HG03159 (cell line): Measurements from ENCODE around the gene SLAMF9.
"Not testable (repeated sequence)": the region's sequence is repeated elsewhere in the genome, so short reads cannot be mapped to it uniquely, and the experiment has no call there.

ENCODE experiments used
- ATAC-seq: cut with Tn5 transposase; IDR thresholded peaks from one replicate; pipeline ENCODE4 v1.9.1; 2021; ENCODE audit warnings: mild to moderate bottlenecking, moderate library complexity; ENCODE audit not compliant: unreplicated experiment

The SLAMF9 gene

DNA sequence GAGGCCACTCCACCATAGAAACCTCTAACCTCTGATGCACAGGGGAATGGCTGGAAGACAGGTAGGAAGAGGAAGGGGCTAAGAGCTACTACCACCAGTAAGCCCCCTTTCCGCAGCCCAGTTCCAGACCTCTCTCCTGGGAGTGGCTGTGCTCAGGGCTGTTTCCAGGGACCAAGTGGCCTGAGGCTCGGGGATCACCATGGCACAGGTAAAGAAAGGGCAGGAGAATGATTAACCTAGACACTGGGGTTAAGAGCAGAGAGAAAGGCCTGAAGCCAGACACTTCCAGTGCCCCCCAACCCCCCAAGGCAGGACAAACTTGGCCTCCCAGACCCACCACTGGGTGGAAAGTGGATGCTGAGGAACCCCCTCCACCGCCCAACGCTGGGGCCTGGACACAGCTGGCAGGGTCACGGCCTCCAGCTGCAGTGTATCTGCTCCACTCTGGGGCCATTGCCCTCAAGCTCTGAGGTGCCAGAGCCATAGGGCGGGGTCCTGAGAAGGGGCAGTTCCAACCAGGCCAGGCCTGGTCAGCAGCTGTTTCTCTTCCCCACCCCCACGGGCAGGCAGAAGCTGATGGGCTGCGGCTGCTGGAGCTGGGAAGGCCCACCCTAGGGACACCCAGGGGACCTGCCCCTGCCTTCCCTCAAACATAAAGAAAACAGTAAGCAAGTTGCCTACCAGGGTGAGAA lies 31.4 kb downstream of the SLAMF9 start:
- no peak for ATAC-seq

DNA sequence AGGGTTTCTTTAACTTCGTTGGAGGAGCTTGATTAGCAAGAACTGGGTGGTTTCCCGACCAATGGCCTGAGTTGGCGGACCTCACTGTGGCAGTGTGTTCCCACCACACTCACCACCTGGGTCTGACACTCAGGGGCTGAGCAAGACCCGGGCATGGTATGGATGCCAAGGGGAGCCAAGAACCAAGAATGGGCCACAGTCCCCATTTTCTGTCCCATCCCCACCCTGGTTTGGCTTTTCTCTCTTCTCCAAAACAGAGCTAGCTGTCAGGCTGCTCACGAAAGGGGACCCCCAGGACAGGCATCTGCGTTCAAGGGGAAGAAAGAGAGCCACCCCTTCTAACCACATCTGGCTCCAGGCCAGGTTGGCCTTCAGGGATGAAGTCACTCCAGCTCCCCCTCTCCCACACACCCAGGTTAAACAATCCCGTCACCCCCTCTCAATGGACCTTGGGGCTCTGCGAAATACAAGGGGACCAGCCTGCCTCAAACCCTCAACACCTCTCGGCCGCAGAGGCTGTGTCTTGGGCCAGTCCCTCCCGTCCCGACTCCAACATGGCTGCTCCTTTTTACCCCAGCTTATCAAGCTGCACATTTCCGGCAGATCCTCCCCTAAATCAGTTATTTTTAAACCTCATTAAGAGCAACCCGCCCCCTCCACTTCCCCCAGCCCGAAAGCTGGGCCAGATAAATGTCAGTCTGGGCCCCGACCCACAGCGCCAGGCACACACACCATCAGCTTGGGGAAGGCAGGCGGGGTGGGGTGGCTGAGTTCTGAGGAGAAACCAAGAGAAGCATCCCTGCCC lies 32.1 kb downstream of the SLAMF9 start:
- no peak for ATAC-seq

DNA sequence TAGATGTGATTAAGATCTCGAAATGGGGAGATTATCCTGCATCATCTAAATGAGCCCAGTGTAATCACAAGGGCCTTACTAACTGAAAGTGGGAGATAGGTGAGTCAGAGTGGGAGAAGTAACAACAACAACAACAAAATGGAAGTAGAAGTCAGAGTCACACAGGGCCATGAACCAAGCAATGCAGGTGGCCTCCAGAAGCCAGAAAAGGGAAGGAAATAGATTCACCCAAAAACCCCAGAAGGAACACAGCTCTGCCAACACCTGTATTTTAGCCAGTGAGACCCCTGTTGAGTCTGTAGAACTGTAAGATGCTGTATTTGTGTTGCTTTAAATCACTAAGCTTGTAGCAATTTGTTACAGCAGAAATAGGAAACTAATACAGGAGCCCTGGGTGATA lies 32.8 kb downstream of the SLAMF9 start:
- ATAC-seq = peak; percentile 22

DNA sequence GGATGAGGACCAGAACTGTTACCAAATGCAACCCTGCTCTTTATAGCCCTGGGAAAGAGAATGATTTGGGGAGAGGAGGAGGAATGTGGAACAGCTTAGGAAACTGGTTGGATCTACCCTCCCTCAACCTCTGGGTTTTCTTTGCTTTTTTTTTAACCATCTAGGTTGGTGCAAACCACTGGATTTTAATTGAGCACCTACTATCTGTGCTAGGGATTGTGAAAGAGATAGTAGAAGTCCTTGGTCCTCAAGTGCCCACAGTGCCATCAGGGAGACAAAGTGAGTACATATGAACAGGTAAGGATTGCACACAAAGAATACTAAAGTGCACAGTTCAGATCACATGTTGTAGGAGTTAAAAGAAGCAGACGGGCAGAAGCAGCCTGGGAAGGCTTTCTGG lies 33.4 kb downstream of the SLAMF9 start:
- ATAC-seq = no peak

DNA sequence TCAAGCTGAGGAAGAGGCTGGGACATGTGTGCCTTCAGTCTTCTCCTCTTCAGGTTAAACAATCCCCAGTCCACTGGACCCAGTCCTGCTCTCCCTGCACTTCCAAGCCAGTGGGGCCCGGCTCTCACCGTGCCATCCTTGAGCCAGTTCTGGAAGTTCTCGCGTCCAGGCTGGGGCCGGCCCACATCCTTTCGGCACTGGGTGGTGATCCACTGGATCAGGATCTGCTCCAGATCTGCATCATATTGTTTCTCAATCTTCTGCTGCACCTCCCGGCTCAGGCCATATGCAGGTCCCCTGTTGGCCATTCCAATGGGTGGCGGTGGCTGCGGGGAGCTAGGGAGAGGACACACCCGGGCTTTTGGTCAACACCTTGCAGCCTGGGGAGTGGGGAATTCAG lies 33.8 kb downstream of the SLAMF9 start:
- ATAC-seq = no peak

DNA sequence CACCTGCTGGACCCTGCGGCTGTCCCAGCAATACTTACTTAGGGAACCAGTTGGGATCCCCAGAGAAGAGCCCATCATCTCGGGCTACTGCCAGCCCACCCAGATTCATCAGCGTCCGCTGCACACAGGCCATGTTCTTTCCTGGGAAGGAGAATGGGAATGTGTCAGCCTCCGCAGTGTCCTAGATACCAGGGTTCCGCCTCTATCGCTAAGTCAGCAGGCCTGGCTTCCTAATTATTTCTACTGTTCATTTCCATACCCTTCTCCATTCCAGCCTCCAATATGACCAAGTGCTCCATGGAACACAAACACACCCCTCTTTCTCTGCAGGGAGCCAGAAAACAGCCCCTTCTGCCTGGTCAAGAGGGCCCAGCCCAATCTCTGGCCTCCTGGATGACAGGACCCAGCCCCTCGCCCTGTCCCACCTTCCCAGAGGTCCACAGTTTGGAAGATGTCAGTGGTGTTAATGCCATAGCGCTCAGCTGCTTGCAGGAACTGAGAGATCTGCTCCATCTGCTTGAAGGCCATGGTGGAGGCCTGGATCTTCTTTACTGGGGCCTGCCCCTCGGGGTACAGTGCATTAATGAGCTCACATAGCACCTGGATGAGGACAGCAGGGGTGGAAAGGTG lies 34.7 kb downstream of the SLAMF9 start:
- no peak for ATAC-seq

DNA sequence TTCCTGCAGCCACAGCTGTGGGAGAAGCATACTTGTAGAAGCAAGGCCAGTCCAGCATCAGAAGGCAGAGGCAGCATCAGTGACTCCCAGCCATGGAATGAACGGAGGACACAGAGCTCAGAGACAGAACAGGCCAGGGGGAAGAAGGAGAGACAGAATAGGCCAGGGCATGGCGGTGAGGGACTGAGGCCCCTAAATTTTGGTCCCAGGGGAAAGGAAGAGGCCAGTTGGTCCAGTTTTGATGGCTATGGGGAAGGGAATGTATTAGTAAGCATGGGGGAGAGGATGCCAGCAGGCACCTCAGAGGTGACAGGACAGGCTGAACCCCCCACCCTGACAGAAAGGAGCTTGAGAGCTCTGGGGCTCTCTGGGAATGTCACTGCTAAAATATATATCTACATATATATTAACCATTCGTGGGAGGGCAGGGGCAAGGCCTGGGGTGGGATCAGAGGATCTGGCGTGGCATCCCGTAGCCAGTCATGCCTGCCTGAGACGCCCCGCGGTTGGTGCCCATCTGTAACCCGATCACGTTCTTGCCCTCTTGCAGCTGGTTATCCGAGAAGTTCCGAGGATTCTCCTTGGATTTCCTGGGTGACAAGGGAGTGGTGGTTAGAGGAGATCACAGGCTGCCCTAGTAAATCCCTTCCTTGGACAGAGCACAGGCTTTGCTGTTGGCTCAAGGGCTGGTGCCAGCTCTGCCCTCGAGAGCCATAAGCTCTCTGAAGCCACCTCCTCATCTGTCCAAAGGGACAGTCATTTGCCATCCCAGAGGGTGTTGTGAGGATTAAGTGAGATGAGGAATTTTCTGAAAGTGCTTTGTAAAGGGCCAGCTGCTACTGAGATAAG lies 35.5 kb downstream of the SLAMF9 start:
- no peak for ATAC-seq

DNA sequence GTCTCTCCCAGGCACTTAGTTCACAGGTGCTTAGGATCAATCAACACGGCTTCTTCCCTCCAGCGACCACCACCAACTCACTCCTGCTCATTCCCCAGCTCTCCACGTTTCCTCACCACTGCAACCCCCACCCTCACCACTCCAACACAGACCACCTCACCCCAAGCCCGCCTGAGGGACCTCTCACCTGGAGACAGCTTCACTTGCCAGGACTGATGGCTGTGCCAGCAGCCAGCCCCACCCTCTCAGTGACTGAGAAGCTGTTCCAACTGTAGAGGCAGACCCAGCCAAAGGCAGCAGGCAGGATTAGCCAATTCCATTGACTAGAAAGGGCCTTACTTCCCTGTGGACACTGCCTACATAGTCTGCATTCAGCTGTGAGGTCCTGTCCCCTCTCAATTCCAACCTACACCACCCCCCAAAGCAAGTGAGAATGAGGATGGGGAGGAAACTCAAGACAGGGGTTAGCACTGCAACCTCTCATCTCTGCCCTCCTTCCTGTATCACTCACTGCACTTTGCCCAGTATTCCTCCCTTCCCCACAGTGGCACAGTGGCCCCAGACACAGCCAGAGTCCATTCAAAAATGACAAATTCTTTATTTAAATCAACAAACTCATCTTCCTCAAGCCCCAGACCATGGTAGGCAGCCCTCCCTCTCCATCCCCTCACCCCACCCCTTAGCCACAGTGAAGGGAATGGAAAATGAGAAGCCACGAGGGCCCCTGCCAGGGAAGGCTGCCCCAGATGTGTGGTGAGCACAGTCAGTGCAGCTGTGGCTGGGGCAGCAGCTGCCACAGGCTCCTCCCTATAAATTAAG lies 36.3 kb downstream of the SLAMF9 start:
- ATAC-seq = no peak

DNA sequence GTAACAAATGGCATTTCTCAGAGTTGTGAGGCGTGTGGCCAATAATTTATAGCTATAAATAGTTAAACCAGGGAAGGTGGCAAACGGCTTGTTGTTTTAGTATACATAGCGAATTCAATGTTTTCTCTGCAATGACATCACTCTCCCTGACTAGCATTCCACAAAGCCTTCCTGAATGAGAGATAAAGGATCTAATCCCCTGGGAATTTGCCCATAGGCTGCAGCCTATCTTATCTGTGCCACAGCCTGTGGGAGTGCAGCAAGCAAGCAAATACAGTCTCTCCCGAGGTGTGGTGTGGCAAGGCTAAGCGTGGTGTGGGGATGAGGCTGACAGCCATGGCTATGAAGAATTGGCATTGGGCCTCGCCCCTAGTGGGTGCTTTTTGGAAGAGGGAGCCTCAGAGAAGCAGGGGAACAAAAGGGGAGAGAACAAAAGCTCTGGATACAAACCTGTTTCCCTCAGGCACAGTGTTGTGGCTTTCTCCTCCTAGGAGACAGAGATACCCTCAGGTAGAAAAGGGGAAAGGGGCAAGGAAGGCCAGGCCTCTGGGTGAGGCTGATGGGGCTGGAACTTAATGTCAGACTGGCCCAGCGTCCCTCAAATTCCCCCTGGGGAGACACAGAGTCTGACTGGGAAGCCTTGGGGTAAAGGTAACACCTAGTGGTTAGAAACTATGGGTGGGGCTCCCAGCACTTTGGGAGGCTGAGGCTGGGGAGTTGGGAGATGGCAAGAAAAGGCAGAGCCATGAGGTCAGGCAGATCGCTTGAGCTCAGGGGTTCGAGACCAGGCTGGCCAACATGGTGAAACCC lies 37.6 kb downstream of the SLAMF9 start:
- ATAC-seq = no peak

DNA sequence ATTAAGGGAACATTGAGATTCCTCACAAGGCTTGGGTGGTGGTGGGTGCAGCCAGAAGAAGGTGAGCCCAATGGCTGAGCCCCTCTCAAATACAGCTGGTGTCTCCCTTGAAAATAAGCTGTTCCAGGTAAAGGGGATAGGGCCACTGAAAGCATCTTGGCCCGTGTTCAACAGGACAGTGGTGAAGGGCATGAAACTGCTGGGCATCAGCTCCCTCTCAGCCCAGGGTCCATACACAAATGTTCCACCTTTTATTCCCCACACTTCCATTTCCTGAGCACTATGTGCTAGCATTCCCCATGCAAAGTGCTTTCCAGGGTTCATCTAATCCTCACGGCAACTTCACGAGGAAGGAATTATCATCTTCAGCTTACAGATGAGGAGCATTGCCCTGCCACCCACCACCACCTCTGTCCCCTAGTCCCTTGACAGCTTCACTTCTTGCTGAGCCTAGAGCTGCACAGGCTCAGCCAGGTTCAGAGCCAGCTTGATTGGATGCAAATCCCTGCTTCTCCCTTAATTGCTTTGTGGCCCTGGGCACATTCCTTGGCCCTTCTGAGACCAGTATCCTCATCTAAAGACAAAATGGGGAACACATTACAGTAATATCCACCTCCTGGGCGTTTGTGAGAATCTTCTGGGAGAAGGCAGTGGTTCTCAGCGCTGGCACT lies 38.3 kb downstream of the SLAMF9 start:
- no peak for ATAC-seq

DNA sequence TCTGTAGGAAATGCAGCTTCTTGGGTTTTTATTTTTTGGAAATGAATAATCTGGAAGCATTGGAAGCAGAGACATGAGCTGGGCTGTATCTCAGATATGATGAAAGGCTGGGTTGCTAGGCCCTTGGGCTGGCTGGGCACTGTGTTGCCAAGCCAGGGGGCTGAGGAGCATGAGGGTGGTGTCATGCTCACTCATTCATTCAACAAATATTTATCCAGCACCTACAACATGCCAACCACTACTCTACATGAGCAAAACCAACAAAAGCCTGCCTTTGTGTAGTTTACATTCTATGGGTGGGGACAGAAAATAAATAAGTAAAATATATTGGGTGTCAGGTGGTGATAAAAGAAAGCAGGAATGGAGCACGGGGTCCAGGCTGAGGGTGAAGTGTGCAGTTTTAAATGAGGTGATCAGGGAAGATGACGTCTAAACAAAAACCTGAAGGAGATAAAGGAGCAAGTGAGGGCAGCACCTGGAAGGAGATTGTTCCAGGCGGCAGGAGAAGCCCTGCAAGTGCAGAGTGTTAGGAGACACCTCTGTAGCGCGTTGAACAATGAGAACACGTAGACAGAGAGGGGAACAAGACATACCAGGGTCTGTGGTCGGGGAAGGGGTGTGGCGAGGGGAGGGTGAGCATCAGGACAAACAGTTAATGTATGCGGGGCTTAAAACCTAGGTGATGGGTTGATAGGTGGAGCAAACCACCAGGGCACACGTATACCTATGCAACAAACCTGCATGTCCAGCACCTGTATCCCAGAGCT lies 39.6 kb downstream of the SLAMF9 start:
- no peak for ATAC-seq

DNA sequence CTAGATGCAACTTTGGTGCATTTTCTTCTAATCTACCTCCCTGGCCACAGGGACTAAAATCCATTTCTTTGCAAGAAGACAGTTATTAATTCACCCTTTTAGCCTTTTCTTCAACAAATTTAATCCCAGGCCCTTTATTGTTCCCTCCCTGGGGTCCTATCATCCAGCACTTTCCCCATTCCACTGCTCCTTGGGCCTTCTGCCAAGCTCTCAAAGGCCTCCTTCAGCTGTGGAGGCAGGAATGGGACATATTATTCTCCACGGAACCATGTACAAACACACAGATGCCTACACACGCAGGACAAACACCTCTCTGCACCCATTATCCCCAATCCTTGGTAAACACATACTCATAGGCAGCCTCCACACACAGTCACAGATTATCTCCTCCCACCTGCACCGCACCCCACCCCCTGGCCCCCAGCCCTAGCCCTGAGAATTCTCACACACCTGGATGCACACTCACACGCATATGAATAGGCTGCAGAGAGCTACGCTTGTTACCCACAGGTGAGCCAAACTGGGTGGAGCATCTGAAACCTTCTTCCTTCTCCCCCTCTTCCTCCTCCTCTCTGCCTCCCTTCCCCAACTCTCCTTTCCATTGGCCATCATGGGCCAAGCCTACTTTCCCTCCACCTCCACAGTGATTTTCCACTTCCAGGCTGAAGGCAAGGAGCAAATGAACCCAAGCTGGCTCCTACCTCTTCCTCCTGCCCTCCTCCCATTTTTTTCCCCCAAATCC lies 40.4 kb downstream of the SLAMF9 start:
- no peak for ATAC-seq

DNA sequence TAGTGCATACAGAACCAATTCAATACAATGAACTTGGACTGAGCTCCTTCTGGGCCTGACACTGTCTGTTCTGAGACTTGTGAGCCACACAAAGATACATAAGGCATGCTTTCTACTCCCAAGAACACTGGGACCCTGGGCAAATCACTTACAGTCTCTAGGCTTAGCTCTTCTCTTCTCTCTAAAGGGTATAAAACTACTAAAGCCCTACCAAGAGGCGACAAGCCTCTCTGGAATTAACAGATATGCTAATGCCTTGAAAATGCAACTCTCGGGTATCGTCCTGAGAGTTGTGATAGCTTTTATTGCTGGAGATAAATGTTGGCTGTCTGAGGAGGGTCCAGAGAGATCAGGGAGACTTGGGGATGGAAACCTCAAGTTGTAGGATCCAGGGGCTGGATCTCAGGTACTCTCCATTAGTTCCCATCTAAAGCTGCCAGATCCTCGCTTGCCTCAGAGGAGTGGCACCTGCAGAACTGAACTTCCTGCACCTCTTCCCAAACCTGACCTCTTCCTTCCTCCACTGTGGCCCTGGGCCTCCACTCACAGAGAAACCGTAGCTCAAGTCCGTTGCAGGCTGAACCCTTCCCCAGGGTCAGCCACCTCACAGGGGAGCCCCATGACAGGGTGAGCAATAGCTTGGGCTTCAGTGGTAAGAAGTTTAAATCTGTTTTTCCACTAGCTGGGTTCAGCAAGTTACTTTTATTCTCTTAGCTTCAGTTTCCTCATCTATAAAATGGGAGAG lies 42.5 kb downstream of the SLAMF9 start:
- no peak for ATAC-seq

DNA sequence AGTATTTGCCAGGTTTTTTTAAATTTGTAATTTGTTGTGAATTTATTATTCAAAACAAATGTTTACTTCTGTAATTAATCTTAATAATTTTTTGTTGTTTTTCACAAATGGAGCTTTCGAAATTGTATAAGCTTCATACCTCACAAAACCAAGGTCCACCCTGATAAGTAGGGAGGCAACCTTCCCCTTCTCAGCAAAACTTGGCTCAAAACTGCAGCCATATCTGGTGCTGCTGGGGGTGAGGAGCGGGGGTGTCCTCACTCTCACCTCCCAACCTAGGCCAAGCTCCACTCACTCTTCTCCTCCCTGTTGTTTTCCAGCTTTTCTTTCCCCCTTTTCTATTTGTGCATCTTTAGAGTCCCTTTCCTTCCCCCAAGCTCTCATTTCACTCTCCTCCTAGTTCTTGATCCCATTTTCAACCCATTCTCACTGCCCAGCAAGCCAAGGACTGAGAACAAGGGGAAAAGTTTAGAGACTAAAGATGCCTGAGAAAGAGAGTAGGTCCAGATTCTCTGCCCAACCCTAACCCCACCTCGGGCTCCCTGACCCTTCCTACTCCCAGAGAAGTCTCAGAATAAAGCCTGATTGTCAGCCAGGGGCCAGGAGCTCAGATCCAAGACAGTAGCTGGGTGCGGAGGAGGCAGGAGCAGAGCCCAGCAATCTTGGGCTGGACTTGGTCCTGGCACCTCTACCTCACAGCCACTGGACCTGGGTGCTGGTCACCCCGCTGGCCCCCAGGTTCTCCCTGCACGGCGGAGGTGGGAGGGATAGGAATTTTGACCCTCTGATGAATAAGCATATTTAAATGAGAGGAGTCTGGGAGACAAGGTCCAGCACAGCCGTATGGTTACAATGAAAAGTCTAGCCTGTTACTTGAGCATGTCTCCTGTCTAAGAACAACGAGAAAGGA lies 45.8 kb downstream of the SLAMF9 start:
- ATAC-seq = no peak

DNA sequence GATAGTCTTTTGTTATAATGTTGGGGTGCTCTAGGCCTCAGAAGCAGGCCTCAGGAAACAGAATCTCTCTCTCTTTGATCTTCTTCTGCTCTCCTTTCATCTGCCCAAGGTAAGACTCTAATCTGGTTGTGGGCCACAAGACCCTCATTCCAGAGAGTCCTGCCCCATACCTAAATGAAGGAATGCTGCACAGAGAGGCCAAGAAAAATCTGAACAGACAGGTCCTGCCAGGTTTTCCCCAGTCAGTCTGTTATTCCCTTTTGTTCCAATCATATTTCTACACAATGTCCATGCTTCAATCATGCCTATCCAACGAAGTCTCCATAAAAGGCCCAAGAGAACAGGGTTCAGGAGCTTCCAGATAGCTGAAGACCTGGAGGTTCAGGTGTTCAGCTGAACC lies 47.1 kb downstream of the SLAMF9 start:
- no peak for ATAC-seq

DNA sequence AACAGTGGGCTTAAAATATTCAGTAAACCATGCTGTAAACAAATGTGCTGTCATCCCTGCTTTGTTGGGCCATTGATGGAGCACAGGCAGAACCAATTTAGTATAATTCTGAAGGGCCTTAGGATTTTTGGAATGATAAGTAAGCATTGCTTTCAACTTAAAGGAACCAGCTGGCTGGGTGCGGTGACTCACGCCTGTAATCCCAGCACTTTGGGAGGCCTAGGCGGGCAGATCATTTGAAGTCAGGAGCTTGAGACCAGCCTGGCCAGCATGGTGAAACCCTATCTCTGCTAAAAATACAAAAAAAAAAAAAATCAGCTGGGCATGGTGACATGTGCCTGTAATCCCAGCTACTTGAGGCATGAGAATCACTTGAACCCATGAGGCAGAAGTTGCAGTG lies 50.0 kb downstream of the SLAMF9 start:
- ATAC-seq = not testable (repeated sequence)
